ENCODE data around the gene EXO5. TPM values are rescaled to one million over a fixed set of nuclear protein-coding genes. Genes with fewer than 3 reads are reported as not detected.
A peak's percentile ranks its signal among the peaks of the same experiment; 100 is the strongest.
"Not testable (repeated sequence)": the region's sequence is repeated elsewhere in the genome, so short reads cannot be mapped to it uniquely, and the experiment has no call there.

EXO5 gene
- total RNA-seq, 6 experiments from 2014 or later: 7.4 to 8.6 (median 8.1) TPM

DNA sequence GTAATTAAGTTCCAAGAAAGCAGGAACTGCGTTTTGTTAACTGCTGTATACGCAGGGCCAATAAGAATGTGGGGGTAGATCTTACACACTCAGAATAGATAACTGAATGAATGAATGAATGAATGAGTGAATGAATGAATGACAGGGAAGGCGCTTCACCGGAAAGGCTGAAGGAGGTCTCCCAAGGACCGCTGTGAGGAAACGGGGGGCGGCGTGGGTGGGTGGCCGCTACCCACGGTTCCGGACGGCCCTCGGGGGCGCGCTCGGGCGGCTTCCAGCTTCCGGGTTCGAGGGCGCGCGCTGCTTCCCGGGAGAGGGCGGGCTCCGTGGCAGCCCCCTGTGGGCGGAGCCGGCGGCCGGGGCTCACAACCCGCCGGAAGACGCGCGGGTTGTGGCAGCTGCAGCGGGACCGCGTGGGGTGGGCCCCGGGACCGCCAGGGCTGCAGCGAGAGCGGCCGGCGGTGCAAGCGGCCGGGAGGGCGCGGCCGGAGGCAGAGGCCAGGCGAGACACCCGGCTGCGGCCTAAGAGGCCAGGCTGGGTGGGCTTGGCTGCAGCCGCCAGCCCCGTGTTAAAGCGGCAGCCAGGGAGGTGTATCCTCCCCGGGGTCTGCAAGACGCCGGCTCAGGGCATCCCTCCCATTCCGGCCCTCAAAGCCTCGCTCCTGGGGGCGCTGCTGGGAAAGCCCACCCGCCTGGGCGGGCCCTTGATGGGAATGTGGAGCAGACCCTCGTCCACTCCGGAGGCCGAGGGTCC is 31.5 kb upstream of the EXO5 start, which contains the start of gene ZFP69:
Gene ZFP69, plus strand, starts transcription at position 367 of the 754 bp plus-strand sequence. CDS start 2,072 bp downstream, outside the sequence.
- Mint-ChIP-seq H3K4me3 (peak within 1 kb of the TSS; percentile 85), H3K36me3 (ENCODE audit: low read depth) (peaks cover 61% of the 10 kb centered on the region), H3K9me3 (peaks cover 86% of the 10 kb centered on the region), H3K27me3 (ENCODE audit: insufficient read depth) (peaks cover 11% of the 10 kb centered on the region), H3K4me1 (ENCODE audit: low read depth) (peaks cover 8% of the 10 kb centered on the region; the same call in 1 of the 2 replicates), H3K27ac (peak within 1 kb of the TSS; percentile 25; the same call in 1 of the 2 replicates)
- DNase-seq: no peak
- TF ChIP-seq, protein P1, sequence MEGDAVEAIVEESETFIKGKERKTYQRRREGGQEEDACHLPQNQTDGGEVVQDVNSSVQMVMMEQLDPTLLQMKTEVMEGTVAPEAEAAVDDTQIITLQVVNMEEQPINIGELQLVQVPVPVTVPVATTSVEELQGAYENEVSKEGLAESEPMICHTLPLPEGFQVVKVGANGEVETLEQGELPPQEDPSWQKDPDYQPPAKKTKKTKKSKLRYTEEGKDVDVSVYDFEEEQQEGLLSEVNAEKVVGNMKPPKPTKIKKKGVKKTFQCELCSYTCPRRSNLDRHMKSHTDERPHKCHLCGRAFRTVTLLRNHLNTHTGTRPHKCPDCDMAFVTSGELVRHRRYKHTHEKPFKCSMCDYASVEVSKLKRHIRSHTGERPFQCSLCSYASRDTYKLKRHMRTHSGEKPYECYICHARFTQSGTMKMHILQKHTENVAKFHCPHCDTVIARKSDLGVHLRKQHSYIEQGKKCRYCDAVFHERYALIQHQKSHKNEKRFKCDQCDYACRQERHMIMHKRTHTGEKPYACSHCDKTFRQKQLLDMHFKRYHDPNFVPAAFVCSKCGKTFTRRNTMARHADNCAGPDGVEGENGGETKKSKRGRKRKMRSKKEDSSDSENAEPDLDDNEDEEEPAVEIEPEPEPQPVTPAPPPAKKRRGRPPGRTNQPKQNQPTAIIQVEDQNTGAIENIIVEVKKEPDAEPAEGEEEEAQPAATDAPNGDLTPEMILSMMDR (IDR thresholded peaks at IDR 0.05): no peak

DNA sequence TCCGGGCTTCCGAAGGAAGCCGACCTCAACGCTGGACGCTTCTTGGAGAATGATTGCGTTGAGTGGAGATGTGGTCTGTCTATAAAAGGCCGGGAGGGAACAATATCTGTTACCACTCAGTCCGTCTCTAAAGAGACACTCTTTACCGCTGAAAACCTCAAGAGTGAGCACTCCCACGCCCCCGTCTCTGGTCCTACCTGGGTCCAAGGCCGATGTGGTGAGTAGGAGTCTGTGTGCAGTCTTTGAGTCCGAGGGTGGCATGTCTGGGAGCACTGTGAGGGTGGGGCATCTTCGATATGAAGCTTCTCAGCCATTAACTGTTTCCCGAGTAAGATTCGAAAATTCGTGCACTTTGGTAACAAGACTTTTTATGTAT is 30.9 kb upstream of the EXO5 start:
- Mint-ChIP-seq H3K27ac (no peak overlapping the region), H3K27me3 (ENCODE audit: insufficient read depth) (peaks cover 11% of the 10 kb centered on the region), H3K36me3 (ENCODE audit: low read depth) (peaks cover 64% of the 10 kb centered on the region), H3K4me3 (peak overlapping the region; percentile 85), H3K4me1 (ENCODE audit: low read depth) (peaks cover 8% of the 10 kb centered on the region; the same call in 1 of the 2 replicates), H3K9me3 (peaks cover 86% of the 10 kb centered on the region)
- DNase-seq: no peak
- TF ChIP-seq, protein P1 (IDR thresholded peaks at IDR 0.05): no peak

DNA sequence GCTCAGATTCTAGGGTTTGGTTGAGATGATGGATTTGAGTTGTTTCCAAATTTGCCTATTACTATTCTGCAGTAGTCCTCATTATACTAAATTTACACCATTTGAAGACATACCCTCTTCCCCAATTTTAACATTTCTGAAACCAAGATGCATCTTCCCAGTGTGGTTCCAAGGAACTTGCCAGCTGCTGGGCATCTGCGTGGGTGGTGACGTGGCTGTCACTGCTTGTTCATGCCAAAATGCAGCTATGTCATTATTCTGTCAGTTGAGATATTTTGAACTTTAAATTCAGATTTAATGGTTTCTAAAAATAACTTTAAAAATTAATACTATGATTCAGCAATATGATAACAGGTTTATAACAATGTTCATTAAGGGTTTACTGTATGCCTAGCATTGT is 30.3 kb upstream of the EXO5 start:
- H3K36me3 Mint-ChIP-seq (ENCODE audit: low read depth): peaks cover 64% of the 10 kb centered on the region
- H3K4me1 Mint-ChIP-seq (ENCODE audit: low read depth): peaks cover 8% of the 10 kb centered on the region; the same call in 1 of the 2 replicates
- H3K4me3 Mint-ChIP-seq: peak overlapping the region; percentile 85
- H3K27ac Mint-ChIP-seq: no peak overlapping the region
- TF ChIP-seq, protein P1 (IDR thresholded peaks at IDR 0.05): no peak
- H3K9me3 Mint-ChIP-seq: peaks cover 86% of the 10 kb centered on the region
- DNase-seq: no peak
- peaks cover 11% of the 10 kb centered on the region for H3K27me3 Mint-ChIP-seq (ENCODE audit: insufficient read depth)

DNA sequence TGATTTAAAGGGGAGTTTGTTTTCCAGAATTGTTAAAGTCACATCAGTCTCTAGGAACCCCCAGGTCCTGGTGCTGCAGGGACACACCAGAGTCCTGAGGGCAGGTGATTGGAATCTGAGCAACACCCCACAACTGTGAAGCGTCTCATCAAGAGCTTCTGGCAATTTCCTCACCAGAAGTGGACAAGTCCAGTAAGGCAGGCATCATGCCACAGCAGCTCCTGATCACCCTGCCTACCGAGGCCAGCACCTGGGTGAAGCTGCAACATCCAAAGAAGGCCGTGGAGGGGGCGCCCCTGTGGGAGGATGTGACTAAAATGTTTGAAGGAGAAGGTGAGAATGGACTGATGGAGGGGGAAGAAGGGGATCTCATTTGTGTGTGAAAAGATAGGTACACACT is 29.4 kb upstream of the EXO5 start:
- H3K4me3 Mint-ChIP-seq: no peak overlapping the region
- no peak overlapping the region for H3K27ac Mint-ChIP-seq
- TF ChIP-seq, protein P1 (IDR thresholded peaks at IDR 0.05): no peak
- DNase-seq: no peak
- peaks cover 11% of the 10 kb centered on the region for H3K27me3 Mint-ChIP-seq (ENCODE audit: insufficient read depth)
- peaks cover 8% of the 10 kb centered on the region; the same call in 1 of the 2 replicates for H3K4me1 Mint-ChIP-seq (ENCODE audit: low read depth)
- peaks cover 83% of the 10 kb centered on the region for H3K9me3 Mint-ChIP-seq
- peaks cover 68% of the 10 kb centered on the region for H3K36me3 Mint-ChIP-seq (ENCODE audit: low read depth)

DNA sequence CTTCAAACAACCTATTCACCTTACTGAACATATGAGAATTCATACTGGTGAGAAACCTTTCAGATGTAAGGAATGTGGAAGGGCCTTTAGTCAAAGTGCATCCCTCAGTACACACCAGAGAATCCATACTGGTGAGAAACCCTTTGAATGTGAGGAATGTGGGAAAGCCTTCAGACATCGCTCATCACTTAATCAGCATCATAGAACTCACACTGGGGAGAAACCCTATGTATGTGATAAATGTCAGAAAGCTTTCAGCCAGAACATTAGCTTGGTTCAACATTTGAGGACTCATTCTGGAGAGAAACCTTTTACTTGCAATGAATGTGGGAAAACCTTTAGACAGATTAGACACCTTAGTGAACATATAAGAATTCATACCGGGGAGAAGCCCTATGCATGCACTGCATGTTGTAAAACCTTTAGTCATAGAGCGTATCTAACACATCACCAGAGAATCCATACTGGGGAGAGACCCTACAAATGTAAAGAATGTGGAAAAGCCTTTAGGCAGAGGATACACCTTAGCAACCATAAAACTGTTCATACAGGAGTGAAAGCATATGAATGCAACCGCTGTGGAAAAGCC is 13.2 kb upstream of the EXO5 start:
- no peak overlapping the region for H3K4me3 Mint-ChIP-seq
- H3K36me3 Mint-ChIP-seq (ENCODE audit: low read depth): peaks cover 80% of the 10 kb centered on the region
- H3K9me3 Mint-ChIP-seq: peaks cover 87% of the 10 kb centered on the region
- TF ChIP-seq, protein P1 (IDR thresholded peaks at IDR 0.05): no peak
- H3K27ac Mint-ChIP-seq: no peak overlapping the region
- H3K4me1 Mint-ChIP-seq (ENCODE audit: low read depth): no peaks in the 10 kb centered on the region
- DNase-seq: no peak
- H3K27me3 Mint-ChIP-seq (ENCODE audit: insufficient read depth): no peaks in the 10 kb centered on the region

DNA sequence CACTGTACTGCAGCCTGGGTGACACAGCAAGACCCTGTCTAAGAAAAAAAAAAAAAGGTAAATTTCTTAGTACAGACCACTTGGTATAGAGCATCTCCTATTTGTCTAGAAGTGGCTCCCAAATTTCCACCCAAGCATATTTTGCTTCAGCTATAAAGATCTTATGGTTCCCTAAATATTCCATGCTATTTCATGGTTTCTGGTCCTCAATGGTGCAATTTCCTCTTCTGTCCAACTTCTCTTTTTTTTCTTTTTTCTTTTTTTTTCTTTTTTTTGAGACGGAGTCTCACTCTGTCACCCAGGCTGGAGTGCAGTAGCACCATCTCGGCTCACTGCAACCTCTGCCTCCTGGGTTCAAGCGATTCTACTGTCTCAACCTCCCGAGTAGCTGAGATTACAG is 5.9 kb upstream of the EXO5 start:
- peaks cover 75% of the 10 kb centered on the region for H3K36me3 Mint-ChIP-seq (ENCODE audit: low read depth)

More for the DNA sequence above, 5.9 kb upstream of the EXO5 start:
- not testable (repeated sequence) for H3K27me3 Mint-ChIP-seq (ENCODE audit: insufficient read depth); H3K4me3 Mint-ChIP-seq; H3K27ac Mint-ChIP-seq; DNase-seq; H3K4me1 Mint-ChIP-seq (ENCODE audit: low read depth)
- H3K9me3 Mint-ChIP-seq: peaks cover 89% of the 10 kb centered on the region
